PFSK-1 (cell line): Measurements from ENCODE around the gene C22orf15.

Experiments used
- POLR2AphosphoS5 ChIP-seq: IDR thresholded peaks from 2 replicates; pipeline ENCODE4 v1.6.1; 2012; ENCODE audit warnings: low read depth, mild to moderate bottlenecking, control low read depth, low read length, moderate library complexity
- TF ChIP-seq, protein P1 (sequence below), 2 experiments: IDR thresholded peaks; 2 replicates each; pipeline versions ENCODE4 v1.6.1 to v1.8.0; 2011 to 2012; ENCODE audit warnings: low read depth in 2 of 2, low read length in 2 of 2, control low read depth in 1 of 2, inconsistent platforms in 1 of 2, mild to moderate bottlenecking in 1 of 2, moderate library complexity in 1 of 2; ENCODE audit not compliant: insufficient read depth in 1 of 2

DNA sequence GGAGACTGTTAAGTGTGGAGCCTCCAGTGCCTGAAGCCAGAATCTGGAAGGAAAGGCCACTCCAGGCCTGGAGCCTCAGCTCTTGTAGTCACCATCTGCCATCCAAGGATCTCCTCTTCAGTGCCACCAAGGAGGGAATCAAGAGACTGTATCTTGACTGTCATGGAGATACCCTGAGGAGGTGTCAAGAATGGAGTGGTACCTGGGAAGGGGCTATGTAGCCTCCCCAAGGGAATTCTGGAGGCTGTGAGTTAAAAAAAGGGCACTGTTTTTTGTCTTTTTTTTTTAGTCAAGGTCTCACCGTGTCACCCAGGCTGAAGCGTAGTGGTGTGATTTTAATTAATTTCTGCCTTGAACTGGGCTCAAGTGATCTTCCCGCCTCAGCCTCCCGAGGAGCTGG is 3.2 kb upstream of the C22orf15 start:
- TF ChIP-seq POLR2AphosphoS5 = no peak; the same call in 1 of the 2 replicates
- TF ChIP-seq, protein P1, sequence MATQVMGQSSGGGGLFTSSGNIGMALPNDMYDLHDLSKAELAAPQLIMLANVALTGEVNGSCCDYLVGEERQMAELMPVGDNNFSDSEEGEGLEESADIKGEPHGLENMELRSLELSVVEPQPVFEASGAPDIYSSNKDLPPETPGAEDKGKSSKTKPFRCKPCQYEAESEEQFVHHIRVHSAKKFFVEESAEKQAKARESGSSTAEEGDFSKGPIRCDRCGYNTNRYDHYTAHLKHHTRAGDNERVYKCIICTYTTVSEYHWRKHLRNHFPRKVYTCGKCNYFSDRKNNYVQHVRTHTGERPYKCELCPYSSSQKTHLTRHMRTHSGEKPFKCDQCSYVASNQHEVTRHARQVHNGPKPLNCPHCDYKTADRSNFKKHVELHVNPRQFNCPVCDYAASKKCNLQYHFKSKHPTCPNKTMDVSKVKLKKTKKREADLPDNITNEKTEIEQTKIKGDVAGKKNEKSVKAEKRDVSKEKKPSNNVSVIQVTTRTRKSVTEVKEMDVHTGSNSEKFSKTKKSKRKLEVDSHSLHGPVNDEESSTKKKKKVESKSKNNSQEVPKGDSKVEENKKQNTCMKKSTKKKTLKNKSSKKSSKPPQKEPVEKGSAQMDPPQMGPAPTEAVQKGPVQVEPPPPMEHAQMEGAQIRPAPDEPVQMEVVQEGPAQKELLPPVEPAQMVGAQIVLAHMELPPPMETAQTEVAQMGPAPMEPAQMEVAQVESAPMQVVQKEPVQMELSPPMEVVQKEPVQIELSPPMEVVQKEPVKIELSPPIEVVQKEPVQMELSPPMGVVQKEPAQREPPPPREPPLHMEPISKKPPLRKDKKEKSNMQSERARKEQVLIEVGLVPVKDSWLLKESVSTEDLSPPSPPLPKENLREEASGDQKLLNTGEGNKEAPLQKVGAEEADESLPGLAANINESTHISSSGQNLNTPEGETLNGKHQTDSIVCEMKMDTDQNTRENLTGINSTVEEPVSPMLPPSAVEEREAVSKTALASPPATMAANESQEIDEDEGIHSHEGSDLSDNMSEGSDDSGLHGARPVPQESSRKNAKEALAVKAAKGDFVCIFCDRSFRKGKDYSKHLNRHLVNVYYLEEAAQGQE (IDR thresholded peaks at IDR 0.05; ENCODE audit: insufficient read depth in 1 of 2, low read depth in 2 of 2, low read length in 2 of 2) = no peak
